Retinal pigment epithelial cell (primary cell): ENCODE measurements around the gene NR1D1.

Experiments used
- DNase-seq: peaks from one replicate; pipeline ENCODE4 v3.0.0-alpha.2; 2010; ENCODE audit warnings: low read depth
- H3K4me3 ChIP-seq: 2 replicates; pipeline ENCODE4 v1.5.1; 2011; ENCODE audit warnings: mild to moderate bottlenecking, low read length, control low read depth, moderate library complexity
- TF ChIP-seq, protein P1 (sequence below): conservative IDR thresholded peaks from 2 replicates; pipeline ENCODE4 v1.5.1; 2011; ENCODE audit warnings: low read depth, low read length, control low read depth, inconsistent platforms

Gene NR1D1

DNA sequence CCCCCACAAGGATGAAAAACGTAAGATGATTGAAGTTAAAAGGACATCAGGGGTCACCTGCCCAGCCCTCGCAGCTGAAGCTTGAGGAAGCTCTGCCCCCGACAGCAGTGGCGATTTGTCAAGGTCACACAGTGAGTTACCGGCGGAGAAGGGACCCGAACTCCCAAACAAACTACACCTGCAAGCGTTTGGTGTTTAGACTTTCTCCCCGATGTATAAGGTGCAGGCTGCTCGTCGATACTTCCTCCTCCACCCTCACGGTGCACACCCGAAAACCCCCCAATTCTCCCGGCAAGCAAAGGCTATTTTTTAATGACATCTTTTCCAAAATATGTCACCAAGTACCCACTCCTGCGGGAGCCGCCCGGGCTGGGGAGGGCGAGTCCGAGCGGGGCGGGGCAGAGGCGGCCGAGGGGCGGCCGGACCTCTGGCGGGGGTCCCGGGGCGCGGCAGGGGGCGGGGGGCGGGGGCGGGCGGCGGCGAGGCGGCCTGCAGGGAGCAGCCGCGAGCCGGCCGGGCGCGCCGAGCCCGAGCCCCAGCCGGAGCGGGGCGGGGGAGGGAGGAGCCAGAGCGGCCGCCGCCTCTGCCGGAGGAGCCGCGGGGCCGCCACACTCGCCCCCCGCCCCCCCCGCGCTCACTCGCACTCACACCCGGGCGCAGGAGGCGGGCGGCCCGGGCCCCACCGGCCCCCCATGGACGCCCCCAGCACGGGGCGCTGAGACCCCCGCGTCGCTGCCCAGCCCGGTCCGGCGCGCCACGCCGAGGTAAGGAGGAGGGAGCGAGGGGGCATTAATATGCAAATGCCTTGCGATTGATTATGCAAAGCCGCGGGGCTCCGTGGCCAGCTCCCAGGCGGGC is 37.8 kb downstream of the NR1D1 start, which contains the start of gene THRA:
TSS of gene THRA (plus strand) at position 637 of the 858 bp plus-strand sequence. CDS start 11,524 bp downstream, outside the sequence.
- peak within 1 kb of the TSS; percentile 85 for H3K4me3 ChIP-seq
- TF ChIP-seq, protein P1, sequence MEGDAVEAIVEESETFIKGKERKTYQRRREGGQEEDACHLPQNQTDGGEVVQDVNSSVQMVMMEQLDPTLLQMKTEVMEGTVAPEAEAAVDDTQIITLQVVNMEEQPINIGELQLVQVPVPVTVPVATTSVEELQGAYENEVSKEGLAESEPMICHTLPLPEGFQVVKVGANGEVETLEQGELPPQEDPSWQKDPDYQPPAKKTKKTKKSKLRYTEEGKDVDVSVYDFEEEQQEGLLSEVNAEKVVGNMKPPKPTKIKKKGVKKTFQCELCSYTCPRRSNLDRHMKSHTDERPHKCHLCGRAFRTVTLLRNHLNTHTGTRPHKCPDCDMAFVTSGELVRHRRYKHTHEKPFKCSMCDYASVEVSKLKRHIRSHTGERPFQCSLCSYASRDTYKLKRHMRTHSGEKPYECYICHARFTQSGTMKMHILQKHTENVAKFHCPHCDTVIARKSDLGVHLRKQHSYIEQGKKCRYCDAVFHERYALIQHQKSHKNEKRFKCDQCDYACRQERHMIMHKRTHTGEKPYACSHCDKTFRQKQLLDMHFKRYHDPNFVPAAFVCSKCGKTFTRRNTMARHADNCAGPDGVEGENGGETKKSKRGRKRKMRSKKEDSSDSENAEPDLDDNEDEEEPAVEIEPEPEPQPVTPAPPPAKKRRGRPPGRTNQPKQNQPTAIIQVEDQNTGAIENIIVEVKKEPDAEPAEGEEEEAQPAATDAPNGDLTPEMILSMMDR = peak; percentile 5
- no peak for DNase-seq

DNA sequence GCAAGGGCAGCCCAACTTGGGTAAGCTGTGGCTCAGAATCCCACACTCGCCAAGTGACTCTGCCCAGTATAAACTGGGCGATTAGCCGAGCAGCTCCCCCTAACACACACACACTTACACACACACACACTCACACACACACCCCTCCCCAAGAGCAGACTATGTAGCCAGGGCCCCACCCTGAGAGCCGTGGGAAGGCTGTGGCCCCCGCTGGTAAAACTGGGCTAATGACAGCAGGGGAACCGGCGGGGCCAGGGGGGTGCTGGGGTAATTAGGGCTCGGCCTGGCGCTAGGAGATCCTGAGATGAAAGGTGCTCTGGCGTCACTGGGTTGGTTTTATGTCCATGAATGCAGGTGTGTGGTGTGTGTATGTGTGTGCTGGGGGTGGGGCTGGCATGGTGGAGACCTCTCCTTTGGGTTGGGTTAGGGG is 38.8 kb downstream of the NR1D1 start:
- TF ChIP-seq, protein P1 = no peak
- DNase-seq = no peak
- H3K4me3 ChIP-seq = no peak overlapping the region

DNA sequence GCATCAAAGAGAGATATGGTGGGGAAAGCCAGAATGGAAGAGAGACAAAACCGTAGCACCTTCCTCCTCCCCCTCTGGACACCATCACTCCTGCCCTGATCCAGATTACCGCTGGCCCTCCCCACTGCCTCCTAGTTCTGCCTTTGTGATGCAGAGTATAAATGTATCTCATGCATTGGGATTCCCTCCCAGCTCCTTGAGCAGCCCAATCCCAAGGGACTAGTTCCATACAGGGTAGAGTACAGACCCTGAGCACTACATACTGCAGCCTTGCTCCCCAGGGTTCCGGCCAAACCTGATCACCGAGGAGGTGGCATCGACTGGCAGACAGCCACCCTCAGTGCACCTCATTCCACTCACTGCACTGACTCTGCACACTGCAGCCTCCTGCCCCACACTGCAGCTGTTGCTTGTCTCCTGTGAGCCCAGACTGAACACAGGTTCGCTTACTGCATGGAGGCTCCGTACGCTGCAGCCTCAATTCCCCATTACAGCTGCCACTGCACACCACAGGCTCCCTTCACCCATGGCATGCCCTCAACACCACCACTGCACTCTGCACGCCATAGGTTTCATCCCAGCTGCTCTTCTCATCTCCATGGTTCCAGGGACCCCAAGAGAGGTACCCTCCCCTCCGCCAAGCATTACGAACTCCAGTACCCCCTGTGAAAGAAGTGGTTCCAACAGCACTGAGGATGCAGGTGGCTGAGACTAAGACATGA is 39.3 kb downstream of the NR1D1 start:
- TF ChIP-seq, protein P1 = no peak
- no peak for DNase-seq
- H3K4me3 ChIP-seq = no peak overlapping the region

DNA sequence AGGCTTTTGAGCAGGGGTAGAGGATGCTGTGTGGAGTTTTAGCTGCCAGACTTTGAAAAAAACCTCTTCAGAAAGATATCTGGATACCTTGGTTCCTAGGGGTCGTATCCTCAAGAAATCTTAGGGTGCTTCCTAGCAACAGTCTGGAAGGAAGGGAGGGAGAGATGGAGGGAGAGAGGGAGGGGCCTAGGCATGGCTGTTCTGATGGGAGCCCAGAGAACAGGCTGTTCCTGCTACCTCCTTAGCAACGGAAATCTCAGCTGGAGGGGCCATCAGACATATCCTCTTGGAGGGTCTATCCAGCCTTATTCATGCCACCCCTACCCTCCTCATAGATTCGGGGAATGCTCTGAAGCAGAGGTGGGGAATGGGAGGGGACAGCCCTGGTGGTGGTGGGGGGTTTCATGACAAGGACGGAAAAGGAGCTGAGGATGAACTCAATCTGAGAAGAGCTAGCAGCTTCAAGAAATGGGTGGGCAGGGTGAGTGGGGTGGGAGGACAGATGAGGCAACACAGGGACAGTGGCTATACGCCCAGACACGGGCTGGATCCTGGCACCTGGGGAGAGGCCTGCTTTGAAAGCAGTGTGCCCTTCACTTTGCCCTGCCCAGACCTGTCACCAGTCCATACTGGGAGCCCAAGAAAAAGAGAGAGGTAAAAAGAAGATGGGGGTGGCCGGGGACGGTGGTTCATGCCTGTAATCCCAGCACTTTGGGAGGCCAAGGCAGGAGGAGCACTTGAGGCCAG is 40.5 kb downstream of the NR1D1 start:
- TF ChIP-seq, protein P1 = no peak
- no peak overlapping the region for H3K4me3 ChIP-seq
- no peak for DNase-seq

DNA sequence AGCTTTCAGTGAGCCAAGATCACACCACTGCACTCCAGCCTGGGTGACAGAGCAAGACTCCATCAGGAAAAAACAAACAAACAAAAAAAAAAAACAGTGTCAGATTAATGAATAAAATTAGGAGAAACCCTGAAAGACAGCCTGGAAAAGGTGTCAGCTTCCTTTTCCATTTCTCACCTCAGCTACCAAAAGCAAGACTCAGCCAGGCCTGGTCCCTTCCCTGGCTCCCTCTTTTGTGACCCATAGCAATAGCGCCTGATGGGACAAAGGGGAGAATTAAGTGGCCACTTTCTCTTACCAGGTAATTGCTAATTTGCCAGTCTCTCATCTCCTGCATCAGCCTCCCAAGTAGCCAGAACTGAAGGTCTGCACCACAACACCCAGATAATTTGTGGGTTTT is 41.5 kb downstream of the NR1D1 start:
- TF ChIP-seq, protein P1 = no peak
- no peak overlapping the region for H3K4me3 ChIP-seq
- no peak for DNase-seq

DNA sequence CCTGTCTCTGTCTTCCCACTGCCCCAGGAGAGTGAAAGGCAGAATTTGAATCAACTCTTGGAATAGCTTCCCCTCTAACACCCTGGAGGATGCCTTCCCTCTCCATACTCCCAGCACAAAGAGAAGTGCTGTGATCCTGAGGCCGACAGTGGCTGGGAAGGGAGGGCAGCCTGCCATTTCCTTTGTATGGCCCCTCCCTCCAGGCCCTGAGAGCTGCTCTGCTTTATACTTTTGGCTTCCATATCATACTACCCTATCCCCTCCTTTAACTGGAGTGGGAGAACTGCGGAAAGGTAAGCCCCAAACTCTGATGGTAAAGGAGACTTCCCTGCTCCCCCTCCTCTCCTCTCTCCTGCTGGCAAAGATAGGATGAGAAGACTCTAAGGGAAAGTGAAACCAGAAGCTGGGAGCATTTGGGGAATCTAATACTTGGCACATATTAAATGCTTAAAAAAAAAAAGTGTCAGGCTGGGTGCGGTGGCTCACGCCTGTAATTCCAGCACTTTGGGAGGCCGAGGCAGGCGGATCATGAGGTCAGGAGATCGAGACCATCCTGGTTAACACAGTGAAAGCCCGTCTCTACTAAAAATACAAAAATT is 42.1 kb downstream of the NR1D1 start:
- no peak for DNase-seq
- TF ChIP-seq, protein P1 = no peak
- no peak overlapping the region for H3K4me3 ChIP-seq
